Stimulated activated CD8-positive, alpha-beta memory T cell treated with anti-CD3 and anti-CD28 coated beads, Interleukin-4, amount 100 ng/mL, for 4 hours (primary cell): ENCODE measurements around the gene SRMS.
"Not testable (repeated sequence)": the region's sequence is repeated elsewhere in the genome, so short reads cannot be mapped to it uniquely, and the experiment has no call there.

Source experiments
- DNase-seq, 2 donors: peaks; one replicate each; pipeline ENCODE4 v3.0.0-alpha.2; 2020; ENCODE audit warnings: low read depth in 2 of 2, low spot score in 1 of 2

Gene SRMS

GRCh38 chr20:63579017-63579694, 31.6 kb upstream of the SRMS start:
- no peak for DNase-seq

- DNase-seq = no peak
Observed at GRCh38 chr20:63578224-63579016, 30.9 kb upstream of the SRMS start.

GRCh38 chr20:63577317-63577894, 29.9 kb upstream of the SRMS start:
- DNase-seq = no peak

GRCh38 chr20:63576311-63576710, 28.8 kb upstream of the SRMS start:
- DNase-seq = no peak

GRCh38 chr20:63574829-63575743, 27.5 kb upstream of the SRMS start:
- DNase-seq = no peak

- DNase-seq = peak; percentile 43 to 55
Observed at GRCh38 chr20:63574156-63574828, 26.7 kb upstream of the SRMS start, which contains the start of gene HELZ2. TSS of gene HELZ2 (minus strand) at chr20:63574239. CDS start at chr20:63572385, 1,854 bp downstream.

GRCh38 chr20:63573647-63574131, 26.1 kb upstream of the SRMS start:
- DNase-seq = no peak

GRCh38 chr20:63572788-63573646, 25.5 kb upstream of the SRMS start:
- DNase-seq = no peak

GRCh38 chr20:63572071-63572787, 24.7 kb upstream of the SRMS start:
- DNase-seq = no peak

GRCh38 chr20:63571087-63571478, 23.5 kb upstream of the SRMS start:
- not testable (repeated sequence) for DNase-seq

GRCh38 chr20:63570281-63571086, 22.9 kb upstream of the SRMS start:
- DNase-seq = no peak

GRCh38 chr20:63568986-63569949, 21.7 kb upstream of the SRMS start:
- DNase-seq = no peak

- DNase-seq = no peak
Observed at GRCh38 chr20:63568170-63568981, 20.8 kb upstream of the SRMS start.

GRCh38 chr20:63567386-63568169, 20.0 kb upstream of the SRMS start:
- peak in 1 of 2 donors; percentile 32 for DNase-seq

- no peak for DNase-seq
Observed at GRCh38 chr20:63567136-63567385, 19.5 kb upstream of the SRMS start.
